ENCODE data around the gene PAX5.

DNA sequence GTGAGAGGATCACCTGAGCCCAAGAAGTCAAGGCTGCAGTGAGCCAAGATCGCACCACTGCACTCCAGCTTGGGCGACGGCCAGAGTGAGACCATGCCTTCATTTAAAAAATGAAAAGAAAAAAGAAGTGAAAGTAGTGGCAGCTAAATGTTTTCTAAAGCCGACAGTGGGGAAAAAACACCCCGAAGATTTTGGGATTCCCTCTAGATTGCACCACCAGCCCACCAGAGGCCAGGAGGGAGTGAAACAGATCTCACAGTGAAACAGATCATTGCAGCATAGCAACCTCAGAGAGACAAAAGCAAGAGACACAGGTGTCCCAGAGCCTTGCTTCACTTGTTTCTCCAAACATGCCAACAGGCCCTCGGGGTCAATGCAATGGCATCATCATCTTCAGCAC lies 156.8 kb downstream of the PAX5 start:
- TF ChIP-seq CTCF (IDR thresholded peaks at IDR 0.05) (no peak), POLR2A (IDR thresholded peaks at IDR 0.05) (no peak)

Data from breast epithelium (tissue), 3 donors.